Activated CD4-positive, alpha-beta T cell treated with anti-CD3 and anti-CD28 coated beads for 36 hours (primary cell): ENCODE measurements around the gene HDGFL2. TPM values are rescaled to one million over a fixed set of nuclear protein-coding genes. Genes with fewer than 3 reads are reported as not detected.

Source experiments
- ATAC-seq: fragments of 200-7000 bp; cut with Tn5 transposase; one replicate; pipeline ENCODE4 v1.10.0; 2021; ENCODE audit warnings: mild to moderate bottlenecking, moderate library complexity
- CTCF ChIA-PET: fragments of 350-600 bp; sonication (Branson Sonifier 250); formaldehyde crosslinking; loops from one replicate; lab custom pipeline; 2021; ENCODE audit warnings: antibody characterized with exemption; lab: Charles Lee
- POLR2A ChIA-PET: fragments of 350-600 bp; sonication (Branson Sonifier 250); formaldehyde crosslinking; loops from one replicate; lab custom pipeline; 2021; ENCODE audit warnings: antibody characterized with exemption, inconsistent platforms; lab: Charles Lee
- DNase-seq: peaks from one replicate; pipeline ENCODE4 v3.0.0-alpha.2; 2020
- H3K27ac Mint-ChIP-seq: one replicate; pipeline ENCODE4 v1.8.0; 2021; ENCODE audit warnings: mixed read lengths
- H3K27me3 Mint-ChIP-seq: one replicate; pipeline ENCODE4 v1.8.0; 2021; ENCODE audit warnings: mixed read lengths
- H3K36me3 Mint-ChIP-seq: one replicate; pipeline ENCODE4 v1.8.0; 2021; ENCODE audit warnings: low read depth, mixed read lengths
- H3K4me1 Mint-ChIP-seq: one replicate; pipeline ENCODE4 v1.8.0; 2021; ENCODE audit warnings: mixed read lengths
- H3K4me3 Mint-ChIP-seq: one replicate; pipeline ENCODE4 v1.8.0; 2021; ENCODE audit warnings: mild to moderate bottlenecking, moderate library complexity, mixed read lengths
- H3K9me3 Mint-ChIP-seq: one replicate; pipeline ENCODE4 v1.8.0; 2021; ENCODE audit warnings: low read depth, mixed read lengths
- intact Hi-C, 2 experiments: fragments of 100-400 bp; cut with DNase I in 1 of 2; cut with micrococcal nuclease in 1 of 2; formaldehyde crosslinking; loops; one replicate each; pipeline versions ENCODE4 v1.14.2 to v1.15.1; 2022 to 2024; cut with DNase I, micrococcal nuclease
- total RNA-seq, 2 experiments: library from RNA; stranded (reverse); gene quantifications; one replicate each; pipeline ENCODE4 v1.2.3, GENCODE V29; 2021

The HDGFL2 gene
- total RNA-seq, 2 experiments from 2014 or later, result 50.5 to 68.1 TPM

- Mint-ChIP-seq H3K9me3 (no peaks in the 10 kb centered on the region), H3K27me3 (no peaks in the 10 kb centered on the region), H3K27ac (peak overlapping the region; percentile 47), H3K4me3 (no peak overlapping the region), H3K36me3 (peaks cover 6% of the 10 kb centered on the region), H3K4me1 (peaks cover 21% of the 10 kb centered on the region)
- POLR2A ChIA-PET, result interaction anchor here (0.7 kb wide), 1 partner anchor 1045 kb away, joined by 4 read pairs; no protein-coding TSS in a partner anchor
- ATAC-seq (no peak), DNase-seq (no peak)
- CTCF ChIA-PET, result interaction anchor here (1.4 kb wide), 1 partner anchor 13 kb away, joined by 4 read pairs; no protein-coding TSS in a partner anchor
- intact Hi-C loops, result loop anchor here (5.0 kb wide), 6 partner anchors 163 to 1208 kb away; partner anchors contain the start of genes CACTIN (in 1 of the 2), FZR1 (in 1 of the 2), HSD11B1L (in 1 of the 2) and MICOS13 (in 1 of the 2)
Observed at GRCh38 chr19:4473763-4474513, 1.8 kb downstream of the HDGFL2 start.

GRCh38 chr19:4474514-4475022, 2.5 kb downstream of the HDGFL2 start:
- intact Hi-C loops, result loop anchor here (5.0 kb wide), 6 partner anchors 163 to 1208 kb away; partner anchors contain the start of genes CACTIN (in 1 of the 2), FZR1 (in 1 of the 2), HSD11B1L (in 1 of the 2) and MICOS13 (in 1 of the 2)
- Mint-ChIP-seq H3K27me3 (no peaks in the 10 kb centered on the region), H3K36me3 (peaks cover 6% of the 10 kb centered on the region), H3K4me1 (peaks cover 21% of the 10 kb centered on the region), H3K9me3 (no peaks in the 10 kb centered on the region), H3K27ac (peak overlapping the region; percentile 51), H3K4me3 (no peak overlapping the region)
- ChIA-PET CTCF (interaction anchor here (0.8 to 1.4 kb wide), 2 partner anchors 14 to 73 kb away, joined by 3 to 4 read pairs; partner anchors contain the start of gene CHAF1A), POLR2A (no interaction called here)
- ATAC-seq (no peak), DNase-seq (peak; percentile 62)

GRCh38 chr19:4477034-4477801, 5.1 kb downstream of the HDGFL2 start:
- H3K27ac Mint-ChIP-seq, result no peak overlapping the region
- peaks cover 16% of the 10 kb centered on the region for H3K4me1 Mint-ChIP-seq
- H3K27me3 Mint-ChIP-seq, result no peaks in the 10 kb centered on the region
- DNase-seq (no peak), ATAC-seq (no peak)
- ChIA-PET POLR2A (interaction anchor here (0.6 kb wide), 1 partner anchor 1066 kb away, joined by 3 read pairs; no protein-coding TSS in a partner anchor), CTCF (interaction anchor here (0.6 to 0.7 kb wide), 4 partner anchors 23 to 976 kb away, joined by 3 to 4 read pairs (median 4); no protein-coding TSS in a partner anchor)
- no peak overlapping the region for H3K4me3 Mint-ChIP-seq
- intact Hi-C loops, result no loop called here
- H3K36me3 Mint-ChIP-seq, result peaks cover 6% of the 10 kb centered on the region
- no peaks in the 10 kb centered on the region for H3K9me3 Mint-ChIP-seq

- Mint-ChIP-seq H3K9me3 (no peaks in the 10 kb centered on the region), H3K36me3 (peaks cover 8% of the 10 kb centered on the region), H3K27ac (no peak overlapping the region), H3K4me3 (no peak overlapping the region), H3K4me1 (no peaks in the 10 kb centered on the region), H3K27me3 (no peaks in the 10 kb centered on the region)
- no peak for DNase-seq
- intact Hi-C loops, result no loop called here
- CTCF ChIA-PET, result interaction anchor here (0.6 to 1.1 kb wide), 2 partner anchors 41 to 100 kb away, joined by 5 read pairs; no protein-coding TSS in a partner anchor
- POLR2A ChIA-PET, result interaction anchor here (0.5 kb wide), 1 partner anchor 193 kb away, joined by 3 read pairs; no protein-coding TSS in a partner anchor
- no peak for ATAC-seq
Observed at GRCh38 chr19:4482721-4483364, 10.7 kb downstream of the HDGFL2 start.

- no peaks in the 10 kb centered on the region for H3K4me1 Mint-ChIP-seq
- H3K27ac Mint-ChIP-seq, result no peak overlapping the region
- intact Hi-C loops, result no loop called here
- peaks cover 8% of the 10 kb centered on the region for H3K36me3 Mint-ChIP-seq
- CTCF ChIA-PET, result no interaction called here
- no peak overlapping the region for H3K4me3 Mint-ChIP-seq
- POLR2A ChIA-PET, result interaction anchor here (0.5 to 0.6 kb wide), 2 partner anchors 26 to 192 kb away, joined by 3 to 4 read pairs; no protein-coding TSS in a partner anchor
- H3K9me3 Mint-ChIP-seq, result no peaks in the 10 kb centered on the region
- DNase-seq (no peak), ATAC-seq (no peak)
- H3K27me3 Mint-ChIP-seq, result no peaks in the 10 kb centered on the region
Observed at GRCh38 chr19:4483385-4483784, 11.3 kb downstream of the HDGFL2 start.

- DNase-seq (no peak), ATAC-seq (no peak)
- peaks cover 11% of the 10 kb centered on the region for H3K36me3 Mint-ChIP-seq
- CTCF ChIA-PET, result no interaction called here
- H3K4me1 Mint-ChIP-seq, result no peaks in the 10 kb centered on the region
- no peaks in the 10 kb centered on the region for H3K27me3 Mint-ChIP-seq
- H3K9me3 Mint-ChIP-seq, result no peaks in the 10 kb centered on the region
- POLR2A ChIA-PET, result no interaction called here
- no peak overlapping the region for H3K4me3 Mint-ChIP-seq
- intact Hi-C loops, result no loop called here
- no peak overlapping the region for H3K27ac Mint-ChIP-seq
Observed at GRCh38 chr19:4487572-4487971, 15.5 kb downstream of the HDGFL2 start.

- Mint-ChIP-seq H3K27ac (no peak overlapping the region), H3K9me3 (no peaks in the 10 kb centered on the region), H3K4me1 (no peaks in the 10 kb centered on the region), H3K27me3 (no peaks in the 10 kb centered on the region), H3K36me3 (peaks cover 10% of the 10 kb centered on the region), H3K4me3 (no peak overlapping the region)
- no peak for DNase-seq
- intact Hi-C loops, result no loop called here
- CTCF ChIA-PET, result interaction anchor here (0.8 kb wide), 1 partner anchor 17 kb away, joined by 3 read pairs; no protein-coding TSS in a partner anchor
- ATAC-seq, result no peak
- POLR2A ChIA-PET, result no interaction called here
Observed at GRCh38 chr19:4488496-4488895, 16.4 kb downstream of the HDGFL2 start.

GRCh38 chr19:4491446-4491845, 19.3 kb downstream of the HDGFL2 start:
- H3K27me3 Mint-ChIP-seq, result no peaks in the 10 kb centered on the region
- no peaks in the 10 kb centered on the region for H3K4me1 Mint-ChIP-seq
- no peak overlapping the region for H3K27ac Mint-ChIP-seq
- ATAC-seq (no peak), DNase-seq (no peak)
- no peaks in the 10 kb centered on the region for H3K9me3 Mint-ChIP-seq
- H3K4me3 Mint-ChIP-seq, result no peak overlapping the region
- intact Hi-C loops, result no loop called here
- CTCF ChIA-PET, result no interaction called here
- POLR2A ChIA-PET, result no interaction called here
- peaks cover 13% of the 10 kb centered on the region for H3K36me3 Mint-ChIP-seq

GRCh38 chr19:4492337-4493103, 20.4 kb downstream of the HDGFL2 start:
- POLR2A ChIA-PET, result no interaction called here
- H3K27ac Mint-ChIP-seq, result no peak overlapping the region
- H3K36me3 Mint-ChIP-seq, result peaks cover 12% of the 10 kb centered on the region
- no peaks in the 10 kb centered on the region for H3K4me1 Mint-ChIP-seq
- no peaks in the 10 kb centered on the region for H3K27me3 Mint-ChIP-seq
- no peaks in the 10 kb centered on the region for H3K9me3 Mint-ChIP-seq
- H3K4me3 Mint-ChIP-seq, result no peak overlapping the region
- CTCF ChIA-PET, result no interaction called here
- ATAC-seq, result no peak
- intact Hi-C loops, result no loop called here
- no peak for DNase-seq

GRCh38 chr19:4493104-4493928, 21.2 kb downstream of the HDGFL2 start:
- CTCF ChIA-PET, result no interaction called here

More at GRCh38 chr19:4493104-4493928, 21.2 kb downstream of the HDGFL2 start:
- no peaks in the 10 kb centered on the region for H3K9me3 Mint-ChIP-seq
- intact Hi-C loops, result no loop called here
- H3K27me3 Mint-ChIP-seq, result no peaks in the 10 kb centered on the region
- H3K27ac Mint-ChIP-seq, result no peak overlapping the region
- peaks cover 11% of the 10 kb centered on the region for H3K36me3 Mint-ChIP-seq
- no peak overlapping the region for H3K4me3 Mint-ChIP-seq
- POLR2A ChIA-PET, result no interaction called here
- H3K4me1 Mint-ChIP-seq, result no peaks in the 10 kb centered on the region
- DNase-seq, result no peak
- ATAC-seq, result no peak
